Limb (tissue), 2 donors: Measurements from ENCODE around the gene SH3PXD2A.
A peak's percentile ranks its signal among the peaks of the same experiment; 100 is the strongest.

Source experiments
- DNase-seq, 2 donors: peaks; one replicate each; pipeline ENCODE4 v3.0.0-alpha.2; 2016; ENCODE audit errors: extremely low spot score in 2 of 2

SH3PXD2A gene, protein sequence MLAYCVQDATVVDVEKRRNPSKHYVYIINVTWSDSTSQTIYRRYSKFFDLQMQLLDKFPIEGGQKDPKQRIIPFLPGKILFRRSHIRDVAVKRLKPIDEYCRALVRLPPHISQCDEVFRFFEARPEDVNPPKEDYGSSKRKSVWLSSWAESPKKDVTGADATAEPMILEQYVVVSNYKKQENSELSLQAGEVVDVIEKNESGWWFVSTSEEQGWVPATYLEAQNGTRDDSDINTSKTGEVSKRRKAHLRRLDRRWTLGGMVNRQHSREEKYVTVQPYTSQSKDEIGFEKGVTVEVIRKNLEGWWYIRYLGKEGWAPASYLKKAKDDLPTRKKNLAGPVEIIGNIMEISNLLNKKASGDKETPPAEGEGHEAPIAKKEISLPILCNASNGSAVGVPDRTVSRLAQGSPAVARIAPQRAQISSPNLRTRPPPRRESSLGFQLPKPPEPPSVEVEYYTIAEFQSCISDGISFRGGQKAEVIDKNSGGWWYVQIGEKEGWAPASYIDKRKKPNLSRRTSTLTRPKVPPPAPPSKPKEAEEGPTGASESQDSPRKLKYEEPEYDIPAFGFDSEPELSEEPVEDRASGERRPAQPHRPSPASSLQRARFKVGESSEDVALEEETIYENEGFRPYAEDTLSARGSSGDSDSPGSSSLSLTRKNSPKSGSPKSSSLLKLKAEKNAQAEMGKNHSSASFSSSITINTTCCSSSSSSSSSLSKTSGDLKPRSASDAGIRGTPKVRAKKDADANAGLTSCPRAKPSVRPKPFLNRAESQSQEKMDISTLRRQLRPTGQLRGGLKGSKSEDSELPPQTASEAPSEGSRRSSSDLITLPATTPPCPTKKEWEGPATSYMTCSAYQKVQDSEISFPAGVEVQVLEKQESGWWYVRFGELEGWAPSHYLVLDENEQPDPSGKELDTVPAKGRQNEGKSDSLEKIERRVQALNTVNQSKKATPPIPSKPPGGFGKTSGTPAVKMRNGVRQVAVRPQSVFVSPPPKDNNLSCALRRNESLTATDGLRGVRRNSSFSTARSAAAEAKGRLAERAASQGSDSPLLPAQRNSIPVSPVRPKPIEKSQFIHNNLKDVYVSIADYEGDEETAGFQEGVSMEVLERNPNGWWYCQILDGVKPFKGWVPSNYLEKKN

DNA sequence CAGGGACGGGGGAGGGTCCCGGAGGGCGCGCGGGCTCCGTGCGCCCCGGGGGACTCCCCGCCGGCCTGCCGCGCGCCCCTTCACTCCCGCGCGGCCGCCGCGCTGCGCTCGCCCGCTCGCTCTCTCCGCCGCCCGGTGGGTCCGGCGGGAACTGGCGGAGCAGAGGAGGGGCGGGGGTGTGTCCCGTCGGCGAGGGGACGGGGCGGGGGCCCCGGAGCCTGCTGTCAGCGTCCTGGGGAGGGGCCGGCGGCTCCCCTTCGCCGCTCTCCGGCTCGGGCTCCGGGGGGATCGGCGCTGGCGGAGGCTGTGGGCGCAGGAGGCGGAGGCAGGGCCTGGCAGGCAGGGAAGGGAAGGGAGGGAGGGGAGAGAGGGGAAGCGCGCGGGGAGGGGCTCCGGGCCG, at the start of gene SH3PXD2A:
SH3PXD2A (minus strand) TSS at position 153 of the 400 bp plus-strand sequence. CDS start 310 bp downstream, outside the sequence.
- peak; percentile 50 to 83 for DNase-seq

DNA sequence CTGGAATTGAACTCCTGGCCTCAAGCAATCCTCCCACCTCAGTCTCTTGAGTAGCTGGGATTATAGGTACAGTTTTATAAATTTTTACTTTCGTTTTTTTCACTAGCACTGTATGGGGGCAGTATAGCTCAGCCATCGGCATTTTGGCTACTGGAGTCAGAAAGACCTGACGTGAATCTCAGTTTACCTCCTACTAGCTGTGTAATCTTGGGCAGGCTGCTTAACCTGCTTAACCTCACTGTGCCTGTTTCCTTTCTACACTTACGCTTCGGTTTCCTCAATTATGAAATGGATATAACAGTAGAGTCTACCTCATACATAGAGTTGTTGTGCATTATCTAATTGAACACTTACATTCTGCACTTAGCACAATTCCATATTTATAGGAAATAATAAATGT, 45.9 kb upstream of the SH3PXD2A start:
- no peak for DNase-seq

GRCh38 chr10:103899312-103899711, 43.9 kb upstream of the SH3PXD2A start:
- DNase-seq: no peak

DNA sequence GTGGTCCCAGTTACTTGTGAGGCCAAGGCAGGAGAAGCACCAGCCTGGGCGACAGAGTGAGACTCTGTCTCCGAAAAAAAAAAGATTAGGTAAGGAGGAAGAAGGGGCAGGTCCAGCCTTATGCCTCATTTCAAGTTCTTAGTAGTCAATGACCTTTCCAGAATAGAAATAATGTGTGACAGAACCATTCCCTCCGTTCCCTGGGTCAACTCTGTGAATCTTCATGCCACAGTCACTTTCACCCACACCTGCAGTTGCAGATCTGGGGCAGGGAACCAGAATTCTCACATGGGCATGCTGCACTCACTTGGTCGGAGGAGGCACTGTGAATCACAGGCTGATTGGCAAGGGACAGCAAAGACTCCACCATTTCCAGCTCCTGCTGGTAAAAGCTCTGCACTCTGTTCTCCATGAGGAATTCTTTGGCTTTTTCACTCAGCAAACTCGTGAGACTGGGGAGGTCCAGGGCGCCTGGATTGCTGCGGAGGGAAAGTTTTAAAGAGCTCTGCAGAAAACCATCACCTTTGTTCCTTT, 41.9 kb upstream of the SH3PXD2A start:
- no peak for DNase-seq

DNA sequence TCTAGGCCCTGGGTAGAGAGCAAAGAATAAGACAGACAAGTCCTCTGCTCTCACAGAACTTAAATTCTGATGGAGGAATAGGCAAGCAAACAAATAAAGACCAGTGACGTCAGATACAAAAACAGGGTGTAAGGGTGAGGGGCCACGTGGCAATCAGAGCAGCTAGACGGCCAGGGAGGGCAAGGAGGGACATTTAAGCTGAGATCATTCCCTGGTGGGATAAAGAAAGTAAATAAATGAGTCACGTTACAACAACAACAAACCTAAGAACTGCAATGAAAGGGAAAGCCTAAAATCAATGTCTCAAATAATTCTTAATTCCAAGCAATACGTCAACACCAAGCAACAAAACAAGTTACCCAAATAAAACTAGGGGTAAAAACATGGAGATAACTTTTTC, 40.8 kb upstream of the SH3PXD2A start:
- DNase-seq: no peak

- no peak for DNase-seq
Observed at GRCh38 chr10:103895411-103896186, 40.2 kb upstream of the SH3PXD2A start.

- DNase-seq: no peak
Observed at GRCh38 chr10:103894441-103894864, 39.1 kb upstream of the SH3PXD2A start.

DNA sequence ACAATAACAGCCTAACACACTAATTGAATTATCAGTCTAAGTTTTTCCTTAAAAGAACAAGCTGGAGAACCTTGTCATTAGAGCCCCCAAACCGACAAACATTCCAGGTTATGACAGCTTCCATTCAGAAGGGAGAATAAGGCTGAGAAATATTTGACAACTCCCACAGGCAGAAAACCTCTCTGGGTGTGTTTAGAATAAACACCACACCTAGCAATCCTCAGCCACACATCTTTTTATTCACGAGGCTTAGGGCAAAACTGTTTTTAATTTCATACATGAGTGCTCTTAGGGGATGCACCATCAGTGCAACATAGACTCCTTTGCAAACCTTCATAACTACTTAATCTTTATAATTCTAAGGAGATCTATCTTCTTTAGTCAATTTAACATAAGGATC, 38.4 kb upstream of the SH3PXD2A start:
- DNase-seq: no peak

DNA sequence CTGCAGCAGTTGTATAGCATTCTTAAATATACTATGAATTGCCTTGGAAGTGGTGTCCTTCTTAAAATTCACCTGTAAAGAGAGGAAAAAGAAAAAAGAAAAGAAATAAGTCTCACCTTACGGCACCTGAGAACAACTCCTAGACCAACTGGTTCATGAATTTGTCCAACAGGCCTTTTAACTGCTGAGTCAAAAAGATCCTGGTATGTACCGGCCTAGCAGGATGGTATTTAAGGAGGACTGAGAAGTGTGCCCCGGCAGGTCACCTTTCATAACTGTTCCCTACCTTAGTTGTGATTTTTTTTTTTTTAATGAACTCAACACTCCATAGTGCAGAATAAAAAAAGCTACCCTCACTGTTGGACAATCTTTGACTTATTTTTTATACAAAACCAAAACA, 36.8 kb upstream of the SH3PXD2A start:
- no peak for DNase-seq

DNA sequence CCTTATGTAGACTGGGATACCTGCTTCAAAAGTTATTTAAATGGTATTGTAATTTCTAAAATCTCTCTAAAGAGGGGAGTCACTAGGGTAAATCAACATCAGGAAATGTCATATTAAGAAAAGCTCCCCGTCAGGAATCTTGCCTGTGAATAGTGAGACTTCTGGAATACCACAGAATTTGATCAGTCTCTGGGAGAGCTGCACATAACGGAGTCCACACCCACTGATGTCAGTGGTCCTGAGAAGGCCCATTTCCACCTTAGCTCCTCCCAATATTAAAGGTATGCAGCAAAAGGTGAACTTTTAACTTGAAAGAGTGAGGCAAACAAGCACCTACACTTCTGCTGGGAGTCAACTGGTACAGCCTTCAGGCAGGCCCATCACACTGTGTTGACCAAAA, 35.3 kb upstream of the SH3PXD2A start:
- DNase-seq: no peak

GRCh38 chr10:103890194-103890658, 34.9 kb upstream of the SH3PXD2A start:
- DNase-seq: no peak

GRCh38 chr10:103889121-103889720, 33.8 kb upstream of the SH3PXD2A start:
- no peak for DNase-seq

DNA sequence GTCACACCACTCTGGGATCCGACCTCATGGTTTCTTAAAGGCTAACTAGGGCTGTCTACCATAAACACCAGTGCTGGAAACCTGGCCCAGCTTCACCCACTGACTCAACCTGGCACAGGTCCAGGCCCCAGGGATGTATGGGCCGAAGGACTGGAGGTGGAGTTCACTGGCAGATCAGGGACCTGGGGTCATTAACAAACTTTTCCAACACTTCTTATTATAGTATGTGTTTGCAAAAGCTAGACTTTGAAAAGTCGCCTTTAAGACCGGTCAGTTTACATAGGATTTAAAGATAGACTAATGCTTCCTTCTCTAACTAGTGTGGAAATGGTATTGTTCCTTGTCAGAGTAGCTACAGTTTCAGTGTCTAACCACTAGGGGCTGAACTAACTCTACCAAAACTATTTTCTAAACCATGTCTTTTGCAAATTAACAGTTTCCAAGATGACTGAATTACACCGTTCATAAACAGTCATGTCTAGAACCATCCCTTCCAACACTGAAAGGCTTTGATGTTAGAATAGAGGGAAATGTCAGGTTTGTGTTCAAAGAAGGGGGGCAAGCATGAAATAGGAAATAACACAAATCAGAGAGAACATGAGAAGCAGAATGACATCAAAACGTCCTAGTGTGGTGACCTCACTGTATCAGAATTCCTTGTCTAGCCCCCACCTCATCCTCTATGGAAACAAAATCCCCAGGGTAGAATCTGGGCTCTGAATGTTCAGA, 32.9 kb upstream of the SH3PXD2A start:
- DNase-seq: peak; percentile 82 to 87

GRCh38 chr10:103885617-103886016, 30.2 kb upstream of the SH3PXD2A start:
- DNase-seq: no peak

GRCh38 chr10:103884681-103885139, 29.3 kb upstream of the SH3PXD2A start:
- peak; percentile 56 to 61 for DNase-seq

DNA sequence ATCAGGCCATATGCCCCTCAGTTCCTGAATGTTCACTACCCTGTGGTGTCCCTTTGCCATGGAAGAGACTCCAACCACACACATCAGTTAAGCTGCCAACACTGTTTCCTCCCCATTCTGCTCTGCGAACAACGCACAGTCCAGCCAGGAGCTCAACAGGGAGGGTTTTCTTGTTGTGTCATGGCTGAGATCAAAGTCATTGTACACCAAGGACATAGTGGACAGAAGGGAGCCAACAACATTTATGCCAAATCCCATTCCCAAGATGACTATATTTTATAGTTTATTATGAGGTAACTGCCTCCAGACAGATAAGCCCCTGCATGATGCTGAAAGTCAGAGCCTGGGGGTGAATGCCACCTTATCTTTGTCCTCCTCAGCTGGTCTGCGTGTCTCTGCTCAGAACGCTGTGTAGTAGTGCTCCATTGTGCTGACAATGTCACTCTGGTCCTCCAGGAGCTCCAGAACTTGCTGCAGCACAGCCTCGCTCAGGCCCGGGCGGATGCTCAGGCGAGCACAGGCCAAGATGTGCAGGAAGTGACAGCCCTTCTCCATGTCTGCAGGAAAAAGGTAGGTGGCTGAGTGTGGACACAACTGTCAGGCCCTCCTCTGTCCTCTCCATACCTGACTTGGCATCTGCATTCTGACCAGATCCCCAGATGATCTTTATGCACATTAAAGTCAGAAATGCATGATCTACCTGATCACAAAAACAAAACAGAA, 27.1 kb upstream of the SH3PXD2A start:
- no peak for DNase-seq

DNA sequence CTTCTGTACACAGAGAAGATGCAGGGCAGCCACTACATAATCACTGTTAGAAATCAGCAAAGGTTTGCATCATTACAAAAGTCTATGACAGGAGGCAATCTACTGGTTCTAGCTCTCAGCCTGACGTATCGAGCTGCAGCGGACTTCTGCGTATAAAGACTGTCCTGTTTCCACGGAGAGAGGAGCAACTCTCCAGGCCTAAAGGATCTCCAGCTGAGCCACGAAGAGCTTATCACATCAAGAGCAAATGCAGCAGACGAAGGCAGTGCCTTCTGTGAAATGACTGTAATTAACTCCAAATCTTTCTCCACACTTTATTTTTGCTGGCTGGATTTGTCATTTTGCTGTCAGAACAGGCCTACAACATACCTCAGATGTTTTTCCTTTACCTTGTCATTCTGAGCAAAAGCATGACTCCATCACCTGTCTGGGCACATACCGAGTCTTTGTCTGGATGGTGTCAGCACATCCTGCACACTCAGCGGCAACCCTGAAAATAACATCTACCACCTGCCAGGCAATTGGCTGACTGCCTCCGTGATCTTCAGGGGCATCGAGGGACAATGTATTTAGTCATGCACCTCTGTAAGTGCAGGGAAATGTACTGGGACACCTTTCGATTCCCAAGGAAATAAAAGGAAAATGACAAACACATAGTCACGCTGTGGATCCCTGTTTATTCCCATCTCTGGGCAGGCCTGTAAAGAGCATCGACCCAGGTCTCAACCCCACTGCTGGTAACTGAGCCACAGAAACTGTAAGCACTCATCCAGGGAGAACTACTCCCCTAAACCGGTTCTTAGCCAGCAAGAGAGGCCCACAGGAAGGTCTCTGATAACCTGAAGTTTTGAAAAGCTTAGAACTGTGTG, 26.3 kb upstream of the SH3PXD2A start:
- no peak for DNase-seq

DNA sequence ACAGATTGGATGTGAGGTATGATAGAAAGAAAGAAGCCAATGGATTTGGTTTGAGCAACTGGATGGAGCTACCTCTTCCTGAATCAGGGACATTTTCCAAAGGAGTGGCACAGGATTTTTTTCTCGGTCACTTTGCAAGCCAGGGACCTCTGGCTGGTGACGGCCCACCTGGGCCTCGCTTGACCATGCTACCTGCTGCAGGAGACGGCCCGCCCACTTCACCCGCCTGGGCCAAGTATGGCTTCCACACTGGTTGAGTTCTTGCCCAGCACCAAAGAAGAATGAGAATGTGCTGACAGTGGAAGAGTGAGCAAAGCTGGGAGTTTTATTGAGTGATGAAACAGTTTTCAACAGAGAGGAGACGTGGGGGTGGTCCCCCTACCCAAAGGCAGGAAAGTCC, 24.5 kb upstream of the SH3PXD2A start:
- no peak for DNase-seq
